GM12801 (cell line): Measurements from ENCODE around the gene BBX.

Experiments
- TF ChIP-seq, protein P1 (sequence below): IDR thresholded peaks from one replicate; pipeline ENCODE4 v1.5.1; 2011; ENCODE audit warnings: control low read depth; ENCODE audit not compliant: insufficient read length; ENCODE audit errors: extremely low read depth

BBX gene

DNA sequence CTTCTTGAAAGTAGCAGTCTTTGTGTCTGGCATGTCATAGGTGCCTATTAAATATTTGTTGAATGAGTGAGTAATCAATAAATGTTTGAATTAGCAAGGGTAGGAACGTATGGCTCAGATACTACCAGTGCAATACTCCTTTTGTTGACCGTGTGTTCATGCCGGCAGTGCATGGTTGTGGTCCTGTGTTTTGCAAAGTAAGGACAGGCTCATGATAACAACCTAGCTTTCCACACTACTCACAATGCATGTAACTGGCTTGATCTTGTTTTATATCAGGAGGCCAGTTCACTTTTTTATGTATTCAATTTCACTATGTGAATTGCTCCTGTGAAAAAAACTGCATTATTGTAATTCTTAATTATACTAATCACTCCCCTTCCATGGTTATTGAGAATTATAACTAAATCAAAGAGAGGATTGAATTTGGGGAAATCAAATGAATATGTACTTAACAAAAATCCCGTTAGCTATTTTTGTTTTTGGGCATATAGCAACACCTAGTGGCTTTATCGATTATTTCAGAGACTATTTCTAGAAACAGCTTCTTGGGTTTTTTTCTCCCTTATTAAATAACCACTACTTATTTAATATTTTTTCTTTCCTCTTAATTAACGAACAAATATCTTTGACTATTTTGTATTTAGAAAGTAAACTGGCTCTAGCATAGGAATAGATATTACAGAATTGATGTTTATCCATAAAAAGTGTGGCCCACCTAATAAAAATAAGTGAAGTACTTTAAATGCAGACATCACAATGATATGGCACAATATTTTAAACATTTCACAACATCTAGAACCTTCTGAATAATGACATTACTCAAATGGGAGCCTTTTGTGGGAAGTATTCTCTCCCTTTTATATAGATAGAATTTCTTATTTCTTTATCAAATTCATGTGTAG, 218.5 kb downstream of the BBX start:
- TF ChIP-seq, protein P1, sequence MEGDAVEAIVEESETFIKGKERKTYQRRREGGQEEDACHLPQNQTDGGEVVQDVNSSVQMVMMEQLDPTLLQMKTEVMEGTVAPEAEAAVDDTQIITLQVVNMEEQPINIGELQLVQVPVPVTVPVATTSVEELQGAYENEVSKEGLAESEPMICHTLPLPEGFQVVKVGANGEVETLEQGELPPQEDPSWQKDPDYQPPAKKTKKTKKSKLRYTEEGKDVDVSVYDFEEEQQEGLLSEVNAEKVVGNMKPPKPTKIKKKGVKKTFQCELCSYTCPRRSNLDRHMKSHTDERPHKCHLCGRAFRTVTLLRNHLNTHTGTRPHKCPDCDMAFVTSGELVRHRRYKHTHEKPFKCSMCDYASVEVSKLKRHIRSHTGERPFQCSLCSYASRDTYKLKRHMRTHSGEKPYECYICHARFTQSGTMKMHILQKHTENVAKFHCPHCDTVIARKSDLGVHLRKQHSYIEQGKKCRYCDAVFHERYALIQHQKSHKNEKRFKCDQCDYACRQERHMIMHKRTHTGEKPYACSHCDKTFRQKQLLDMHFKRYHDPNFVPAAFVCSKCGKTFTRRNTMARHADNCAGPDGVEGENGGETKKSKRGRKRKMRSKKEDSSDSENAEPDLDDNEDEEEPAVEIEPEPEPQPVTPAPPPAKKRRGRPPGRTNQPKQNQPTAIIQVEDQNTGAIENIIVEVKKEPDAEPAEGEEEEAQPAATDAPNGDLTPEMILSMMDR: no peak

DNA sequence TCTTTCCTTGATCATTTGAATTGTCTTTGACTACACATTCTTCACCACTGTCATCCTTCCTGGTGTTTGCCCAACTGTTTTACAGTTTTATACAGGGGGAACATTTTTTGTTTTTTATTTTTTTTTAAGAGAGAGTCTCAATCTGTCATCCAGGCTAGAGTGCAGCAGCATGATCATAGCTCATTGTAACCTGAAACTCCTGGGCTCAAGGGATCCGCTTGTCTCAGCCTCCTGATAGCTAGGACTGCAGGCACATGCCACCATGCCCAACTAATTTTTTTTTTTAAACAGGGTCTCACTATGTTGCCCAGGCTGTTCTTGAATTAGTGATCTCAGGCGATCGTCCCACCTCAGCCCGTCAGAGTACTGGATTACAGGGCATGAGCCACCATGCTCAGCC, 222.6 kb downstream of the BBX start:
- TF ChIP-seq, protein P1: no peak

DNA sequence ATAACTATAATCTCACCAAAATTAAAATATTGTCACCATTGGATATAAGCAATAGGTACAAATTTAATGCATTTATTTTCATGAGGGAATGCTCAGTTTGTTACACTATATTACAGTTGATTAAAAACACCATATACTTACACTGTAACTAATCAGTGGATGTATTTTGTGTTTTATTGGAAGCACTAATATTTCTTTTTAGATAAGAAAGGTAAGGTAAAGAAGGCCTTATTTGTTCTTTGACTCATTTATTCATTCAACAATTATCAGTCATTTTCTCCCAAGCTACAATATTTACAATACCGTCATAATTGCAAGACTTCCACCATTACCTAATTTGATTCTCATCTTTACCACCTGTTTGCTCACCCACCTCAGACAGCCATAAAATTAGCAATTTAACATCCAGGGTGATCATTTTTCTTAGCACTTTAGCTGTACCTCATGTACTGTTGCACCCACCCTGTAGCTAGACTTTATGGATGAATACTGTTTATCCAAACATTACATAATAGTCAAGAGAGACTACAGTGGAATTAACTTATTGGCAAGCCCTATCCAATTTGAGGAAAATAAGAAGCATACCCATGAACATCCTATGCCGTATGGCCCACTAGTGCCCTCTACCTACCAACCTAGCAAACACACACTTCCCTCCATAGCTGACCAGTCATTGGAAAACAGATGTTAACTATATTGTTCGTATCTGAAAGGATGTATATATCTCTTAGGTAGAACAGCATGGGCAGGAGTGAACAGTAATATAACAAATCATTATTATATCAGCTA, 229.6 kb downstream of the BBX start:
- TF ChIP-seq, protein P1: no peak

DNA sequence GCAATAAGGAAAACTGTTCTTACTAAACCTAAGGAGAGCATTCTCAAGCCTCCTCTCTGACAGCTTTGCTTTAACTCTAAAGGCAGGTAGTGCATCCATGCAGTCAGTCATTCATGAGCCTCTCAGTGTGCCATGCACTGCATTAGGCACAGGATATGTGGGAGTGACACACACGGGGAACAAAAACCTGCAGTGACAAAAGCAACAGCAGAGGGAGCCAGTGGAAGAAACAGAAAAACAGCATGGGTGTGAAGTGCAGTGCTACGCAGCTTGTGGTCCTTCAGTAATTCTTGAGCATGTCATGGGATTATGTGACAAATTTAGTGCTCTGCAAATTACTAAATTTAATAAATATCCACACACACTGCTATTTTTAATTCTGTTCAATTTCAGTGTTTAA, 230.7 kb downstream of the BBX start:
- TF ChIP-seq, protein P1: no peak

DNA sequence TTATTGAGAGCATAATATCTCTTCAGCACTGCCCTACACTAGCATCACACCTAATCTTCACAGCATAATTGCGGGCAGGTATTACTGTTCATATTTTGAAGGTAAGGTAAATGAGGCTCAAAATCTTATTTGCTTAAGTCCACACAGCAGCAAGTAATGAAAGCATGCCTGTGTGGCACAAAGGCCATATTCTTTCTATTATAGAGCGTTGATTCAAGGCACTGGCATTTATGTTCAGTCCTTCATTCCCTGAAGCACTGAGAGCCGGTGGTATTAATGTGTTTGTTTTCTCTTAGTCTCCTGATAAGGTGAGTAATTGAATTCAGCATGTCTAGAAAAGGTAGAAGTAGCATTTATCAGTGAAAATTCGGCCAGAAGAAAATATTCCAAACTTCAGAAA, 231.2 kb downstream of the BBX start:
- TF ChIP-seq, protein P1: no peak

DNA sequence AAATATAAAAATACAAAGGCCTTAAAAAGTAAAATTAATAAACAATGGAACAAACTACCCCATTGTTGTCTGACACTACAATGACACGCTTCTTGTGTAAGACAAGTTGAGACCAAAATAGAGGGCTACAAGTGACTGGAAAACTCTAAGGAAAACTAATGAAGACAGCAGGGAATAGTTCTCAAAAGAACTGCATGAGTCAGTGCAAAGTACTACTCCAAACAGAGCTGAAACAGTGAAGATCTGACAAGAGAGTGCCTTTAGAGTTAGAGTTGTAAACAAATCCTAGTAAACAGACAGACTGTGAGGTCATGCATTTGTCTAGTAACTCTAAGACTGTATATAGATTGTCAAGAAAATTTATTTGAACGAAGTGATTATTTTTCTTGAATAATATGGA, 233.9 kb downstream of the BBX start:
- TF ChIP-seq, protein P1: no peak

DNA sequence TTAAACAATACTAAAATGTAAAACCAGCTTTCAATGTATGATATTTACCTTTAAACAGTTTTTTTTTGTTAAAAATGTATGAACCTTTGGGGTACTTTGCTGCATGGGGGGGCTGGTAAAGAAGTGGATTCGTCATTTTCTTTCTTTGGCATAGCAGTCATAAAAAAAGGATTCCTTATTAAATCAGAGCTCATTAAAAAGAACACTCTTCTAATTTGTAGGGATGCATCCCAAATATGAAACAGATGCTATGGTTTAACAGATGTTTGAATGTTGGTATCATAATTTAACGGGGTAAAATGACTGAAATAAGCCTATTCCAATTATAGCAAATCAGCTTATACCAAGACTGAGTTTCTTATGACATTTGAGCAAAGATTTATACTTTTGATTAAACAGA, 234.4 kb downstream of the BBX start:
- TF ChIP-seq, protein P1: no peak
